Hematopoietic multipotent progenitor cell treated with erythropoietin and hydrocortisone succinate and interleukin-3 and kit ligand, for 8 days (in vitro differentiated cells): ENCODE data around the gene ZC3H7A.
"Not testable (repeated sequence)": the region's sequence is repeated elsewhere in the genome, so short reads cannot be mapped to it uniquely, and the experiment has no call there.

Experiments used
- DNase-seq: peaks from one replicate; pipeline ENCODE4 v3.0.0-alpha.2; 2015

Gene ZC3H7A

DNA sequence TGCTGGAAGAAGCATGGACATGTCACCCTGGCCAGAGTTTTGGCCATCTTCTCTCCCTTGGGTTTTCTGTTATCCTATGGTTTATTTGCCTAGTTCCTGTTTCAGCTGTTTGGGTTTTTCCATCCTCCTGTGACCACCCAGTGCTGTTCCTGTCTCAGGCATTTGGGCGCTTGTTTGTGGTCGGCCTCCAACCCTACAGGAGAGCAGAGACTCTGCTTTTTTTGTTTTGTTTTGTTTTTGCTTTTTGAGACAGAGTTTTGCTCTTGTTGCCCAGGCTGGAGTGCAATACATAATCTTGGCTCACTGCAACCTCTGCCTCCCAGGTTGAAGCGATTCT lies 3.3 kb upstream of the ZC3H7A start:
- no peak for DNase-seq

DNA sequence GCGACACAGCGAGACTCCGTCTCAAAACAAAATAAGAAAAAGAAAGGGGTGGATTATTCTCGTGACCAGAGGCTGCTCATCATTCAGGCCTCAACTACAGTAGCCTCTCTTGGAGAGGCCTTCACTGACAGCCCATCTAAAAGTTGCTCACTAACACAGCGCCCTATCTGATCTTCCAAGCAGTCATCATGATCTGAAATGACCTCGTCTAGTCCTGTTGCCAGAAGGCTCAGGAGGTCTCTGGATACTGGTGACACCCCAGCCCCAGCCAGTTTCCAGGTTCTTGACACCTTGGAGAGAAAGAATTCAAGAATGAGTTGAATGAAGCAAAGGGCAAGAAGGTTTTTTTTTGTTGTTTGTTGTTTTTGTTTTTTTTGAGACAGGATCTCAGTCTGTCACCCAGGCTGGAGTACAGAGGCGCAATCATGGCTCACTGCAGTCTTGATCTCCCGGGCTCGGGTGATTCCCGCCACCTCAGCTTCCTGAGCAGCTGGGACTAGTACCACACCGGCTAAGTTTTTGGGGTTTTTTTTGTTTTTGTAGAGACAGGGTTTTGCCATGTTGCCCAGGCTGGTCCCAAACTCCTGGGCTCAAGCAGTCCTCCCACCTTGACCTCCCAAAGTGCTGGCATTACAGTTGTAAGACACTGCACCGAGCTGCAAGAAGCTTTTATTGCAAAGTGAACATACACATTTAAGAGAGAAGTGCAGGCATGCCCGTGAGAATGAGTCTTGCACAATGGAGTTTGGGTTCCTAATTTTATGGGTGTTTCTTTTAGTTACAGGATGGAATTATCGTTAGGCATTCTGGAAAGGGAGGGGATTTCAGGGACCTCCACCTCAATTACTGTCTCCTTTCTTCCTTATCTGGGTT lies 2.7 kb upstream of the ZC3H7A start:
- peak; percentile 19 for DNase-seq

DNA sequence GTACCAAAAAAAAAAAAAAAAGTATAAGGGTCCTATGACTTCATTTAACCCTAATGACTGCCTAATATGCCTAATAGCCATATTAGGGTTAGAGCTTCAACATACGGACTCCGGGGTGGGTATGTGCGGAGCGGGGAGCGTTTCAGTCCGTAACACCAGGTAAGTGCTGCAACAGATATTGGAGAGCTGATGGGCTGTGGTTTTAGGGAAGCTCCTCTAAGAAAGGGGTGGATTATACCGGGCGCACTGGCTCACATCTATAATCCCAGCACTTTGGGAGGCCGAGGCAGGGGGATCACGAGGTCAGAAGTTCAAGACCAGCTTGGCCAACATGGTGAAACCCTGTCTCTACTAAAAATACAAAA lies 1.9 kb upstream of the ZC3H7A start:
- DNase-seq = no peak

DNA sequence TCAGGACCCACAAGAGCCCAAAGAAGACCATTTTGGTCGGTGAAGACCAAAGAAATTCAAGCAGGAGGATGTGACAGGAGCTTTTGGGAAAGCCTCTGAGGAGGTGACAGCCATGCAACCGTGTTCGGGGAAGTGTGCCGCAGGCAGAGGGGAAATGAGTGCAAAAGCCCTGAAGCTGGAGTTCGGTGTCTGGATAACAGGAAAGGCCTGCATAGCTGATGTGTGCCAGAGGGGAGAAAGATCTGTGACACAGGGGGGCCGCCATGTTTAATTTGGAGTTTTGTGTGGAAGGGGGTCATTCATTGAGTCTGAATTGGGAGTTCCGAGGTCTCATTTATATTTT lies 870 bp upstream of the ZC3H7A start:
- DNase-seq = peak; percentile 14

DNA sequence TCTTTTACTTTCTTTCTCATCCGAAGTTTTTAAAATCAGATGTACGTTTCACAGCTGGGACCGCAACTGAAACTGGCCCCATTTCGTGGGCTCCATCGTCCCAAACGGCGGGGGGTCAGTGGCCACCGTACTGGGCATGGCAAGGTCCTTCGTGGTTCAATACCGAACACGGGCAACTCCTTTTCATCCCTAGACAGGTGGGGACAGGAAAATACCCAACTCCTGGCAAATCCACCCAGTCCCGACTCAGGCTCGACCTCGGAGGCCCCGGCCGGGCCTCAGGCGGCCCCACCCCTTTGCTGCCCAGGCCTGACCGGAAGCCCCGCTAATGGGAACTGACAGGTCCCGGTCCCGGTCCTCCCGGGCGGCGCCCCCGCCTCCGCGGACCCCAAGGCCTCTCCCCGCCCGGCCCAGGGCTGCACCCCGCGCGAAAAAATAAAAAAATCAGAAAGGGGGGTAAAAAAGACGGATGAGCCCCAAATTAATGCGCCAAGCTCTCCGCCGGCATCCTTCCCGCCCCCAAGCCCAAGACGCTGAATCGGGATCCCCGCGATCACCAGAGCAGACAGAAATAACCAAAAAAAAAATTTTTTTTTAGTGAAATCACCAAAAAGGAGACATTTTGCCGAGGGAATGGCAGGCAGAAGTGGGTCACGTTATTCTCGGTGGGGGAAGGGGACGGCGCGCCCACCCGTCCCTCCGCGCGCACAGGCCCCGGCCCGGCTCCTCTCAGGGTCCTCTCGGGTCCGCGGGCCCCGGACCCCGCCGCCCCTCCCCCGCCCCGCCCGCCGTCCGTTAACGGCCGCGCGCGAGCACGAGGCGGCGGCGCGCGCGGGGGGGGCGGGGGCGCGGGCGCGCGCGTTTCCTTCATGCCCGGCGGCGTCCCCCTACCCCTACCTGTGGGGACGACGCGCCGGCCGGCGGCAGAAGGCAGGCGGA lies 562 bp downstream of the ZC3H7A start:
- DNase-seq = peak; percentile 22

DNA sequence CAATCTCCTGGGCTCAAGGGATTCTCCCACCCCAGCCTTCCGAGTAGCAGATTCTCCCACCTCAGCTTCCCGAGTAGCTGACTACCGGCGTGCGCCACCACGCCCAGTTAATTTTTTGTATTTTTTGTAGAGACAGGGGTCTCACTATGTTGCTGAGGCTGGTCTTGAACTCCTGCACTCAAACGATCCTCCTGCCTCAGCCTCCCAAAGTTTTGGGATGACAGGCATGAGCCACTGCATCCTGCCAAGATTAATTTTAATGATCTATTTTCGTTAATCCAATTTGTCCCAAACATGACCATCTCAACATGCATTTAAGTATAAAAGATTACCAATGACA lies 1.2 kb downstream of the ZC3H7A start:
- DNase-seq = no peak

DNA sequence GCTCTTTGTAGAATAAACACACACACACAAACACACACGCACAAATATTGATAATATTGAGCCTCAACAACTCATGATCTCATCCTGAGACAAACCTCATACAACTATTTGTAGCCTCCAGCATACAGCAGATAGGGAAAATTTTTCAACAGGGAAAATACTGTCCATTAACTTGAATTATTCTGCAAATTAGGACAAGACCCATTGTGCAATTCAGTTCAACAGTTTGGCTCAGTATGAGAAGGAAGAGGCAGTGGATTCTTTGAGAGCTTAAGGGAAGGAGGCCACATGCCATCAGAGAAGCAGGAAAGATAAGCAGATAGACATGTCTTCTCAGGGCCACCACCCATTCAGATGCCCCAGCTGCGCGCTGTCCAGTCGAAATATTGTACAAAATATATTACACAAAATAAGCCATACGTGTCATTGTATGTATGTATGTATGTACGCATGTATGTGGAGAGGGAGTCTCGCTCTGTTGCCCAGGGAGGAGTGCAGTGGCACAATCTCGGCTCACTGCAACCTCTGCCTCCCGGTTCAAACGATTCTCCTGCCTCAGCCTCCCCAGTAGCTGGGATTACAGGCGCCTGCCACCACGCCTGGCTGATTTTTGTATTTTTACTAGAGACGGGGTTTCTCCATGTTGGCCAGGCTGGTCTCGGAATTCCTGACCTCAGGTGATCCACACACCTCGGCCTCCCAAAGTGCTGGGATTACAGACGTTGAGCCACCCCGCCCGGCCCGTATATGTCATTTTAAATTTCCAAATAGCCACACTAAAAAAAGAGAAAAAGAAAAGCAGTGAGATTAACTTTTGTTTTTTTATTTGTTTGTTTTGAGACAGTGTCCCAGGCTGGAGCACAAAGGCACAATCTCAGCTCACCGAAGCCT lies 1.8 kb downstream of the ZC3H7A start:
- DNase-seq = peak; percentile 29

DNA sequence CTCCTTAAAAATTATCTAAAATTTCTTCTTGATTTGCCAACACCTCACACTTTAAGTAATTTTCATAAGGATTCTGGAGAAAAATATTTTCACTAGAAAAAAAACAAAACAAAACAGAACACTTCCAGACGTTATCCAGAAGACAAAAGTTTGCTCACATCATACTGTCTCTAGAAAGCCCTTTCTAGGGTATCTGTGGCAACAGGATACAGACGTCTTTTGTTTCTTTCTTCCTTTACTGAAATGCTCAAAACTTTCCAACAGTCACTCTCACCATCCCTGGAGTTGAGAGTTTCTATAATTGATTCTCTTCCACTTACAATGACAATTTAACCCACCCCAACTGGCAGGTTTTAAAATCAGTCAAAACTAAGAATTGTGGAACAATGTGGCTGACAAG lies 2.6 kb downstream of the ZC3H7A start:
- no peak for DNase-seq

DNA sequence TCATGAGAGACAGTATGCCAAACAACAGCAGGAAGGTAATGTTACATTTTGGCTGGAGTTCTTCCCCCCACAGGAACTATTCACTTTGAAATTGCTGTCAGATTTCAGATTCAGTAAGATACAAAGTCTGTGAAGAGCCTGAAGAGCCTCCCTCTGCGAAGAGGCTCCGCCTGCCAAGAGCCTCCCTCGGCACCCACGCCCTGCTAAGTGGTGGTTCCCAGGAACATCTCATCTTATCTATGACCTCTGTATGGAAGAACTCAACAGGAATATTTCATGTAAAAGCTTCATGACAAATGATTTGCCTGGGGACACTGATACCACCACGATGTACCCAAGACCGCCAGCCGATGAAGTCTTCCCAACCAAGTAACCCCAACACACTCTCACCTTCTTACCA lies 3.2 kb downstream of the ZC3H7A start:
- DNase-seq = peak; percentile 37

DNA sequence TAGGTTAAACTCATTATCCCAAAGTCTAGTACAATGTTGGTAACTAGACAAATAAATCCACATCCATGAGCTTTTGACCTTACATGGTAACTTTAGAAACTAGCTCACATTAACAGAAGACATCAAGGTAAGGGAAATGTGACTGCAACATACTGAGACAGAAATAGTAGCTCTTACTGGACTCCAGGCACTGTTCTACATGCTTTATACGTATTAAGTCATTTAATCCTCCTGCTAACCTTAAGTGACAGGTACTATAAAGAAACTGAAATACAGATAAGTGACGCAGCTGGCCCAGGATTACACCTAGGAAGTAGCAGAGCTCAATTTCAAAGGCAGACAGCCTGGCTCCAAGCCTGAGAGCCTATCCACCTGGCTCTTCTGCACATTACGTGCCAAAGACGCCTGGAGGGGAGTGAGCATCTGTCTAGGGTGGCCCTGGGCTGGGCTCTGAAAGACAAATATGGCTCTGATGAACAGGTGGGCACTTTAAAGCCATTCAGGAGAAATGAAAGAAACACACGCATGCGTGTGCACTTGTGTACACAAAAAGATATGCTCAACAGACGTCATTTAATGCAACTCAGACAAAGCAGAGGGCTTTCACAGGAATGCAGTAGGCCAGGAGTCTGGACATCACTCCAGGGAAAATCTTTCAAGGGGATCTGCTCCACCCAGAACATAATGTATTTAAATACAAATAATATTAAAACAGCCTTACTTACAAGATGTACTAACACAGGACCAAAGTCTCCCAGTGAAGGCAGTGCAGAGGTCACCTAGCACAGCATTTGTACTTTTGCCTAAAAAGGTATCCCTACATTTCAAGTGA lies 4.4 kb downstream of the ZC3H7A start:
- DNase-seq = no peak

DNA sequence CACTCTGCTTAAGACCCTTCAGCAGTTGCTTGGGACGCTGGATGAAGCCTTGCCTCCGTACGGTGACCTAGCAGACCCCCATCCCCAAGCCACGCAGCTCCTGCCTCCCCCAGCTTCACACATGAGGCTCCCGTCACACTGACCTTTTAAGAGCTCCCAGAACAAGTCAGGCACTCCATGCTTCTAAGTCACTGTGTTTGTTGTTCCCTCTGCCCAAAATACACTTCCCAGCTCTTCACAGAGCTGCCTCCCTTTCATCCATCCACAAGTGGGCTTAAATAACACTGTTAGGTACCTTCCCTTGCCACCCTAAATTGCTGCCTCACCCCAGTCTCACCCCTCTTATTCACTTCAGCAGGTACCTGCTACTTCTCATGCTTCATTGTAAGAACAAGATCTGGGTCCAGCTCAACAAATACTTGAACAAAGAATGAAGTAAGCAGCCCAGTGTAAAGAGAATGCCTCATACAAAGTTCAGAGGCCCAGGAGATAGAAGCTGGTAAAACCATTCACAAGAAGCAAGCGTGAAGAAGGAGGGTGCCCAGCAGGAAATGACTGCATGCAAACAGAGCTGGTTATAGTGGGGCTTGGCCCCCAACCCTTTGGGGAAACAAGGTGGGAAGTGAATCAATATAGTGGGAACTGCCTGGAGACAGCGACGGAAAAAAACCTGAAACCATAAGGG lies 5.8 kb downstream of the ZC3H7A start:
- no peak for DNase-seq

DNA sequence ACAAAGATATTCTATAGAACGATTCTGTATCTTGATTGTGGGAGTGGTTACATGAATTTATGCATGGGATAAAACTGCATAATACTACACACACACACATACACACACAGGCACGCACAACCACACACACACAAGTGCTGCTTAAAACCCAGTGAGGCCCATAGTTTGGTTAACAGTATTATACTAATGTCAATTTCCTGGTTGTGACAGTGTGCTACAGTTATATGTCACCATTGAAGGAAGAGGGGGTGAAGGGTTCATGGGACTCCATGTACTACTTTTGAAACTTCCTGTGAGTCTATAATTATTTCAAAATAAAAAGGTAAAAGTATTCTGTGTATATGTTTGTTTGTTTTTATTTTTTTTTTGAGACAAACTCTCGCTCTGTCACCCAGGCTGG lies 8.1 kb downstream of the ZC3H7A start:
- no peak for DNase-seq

DNA sequence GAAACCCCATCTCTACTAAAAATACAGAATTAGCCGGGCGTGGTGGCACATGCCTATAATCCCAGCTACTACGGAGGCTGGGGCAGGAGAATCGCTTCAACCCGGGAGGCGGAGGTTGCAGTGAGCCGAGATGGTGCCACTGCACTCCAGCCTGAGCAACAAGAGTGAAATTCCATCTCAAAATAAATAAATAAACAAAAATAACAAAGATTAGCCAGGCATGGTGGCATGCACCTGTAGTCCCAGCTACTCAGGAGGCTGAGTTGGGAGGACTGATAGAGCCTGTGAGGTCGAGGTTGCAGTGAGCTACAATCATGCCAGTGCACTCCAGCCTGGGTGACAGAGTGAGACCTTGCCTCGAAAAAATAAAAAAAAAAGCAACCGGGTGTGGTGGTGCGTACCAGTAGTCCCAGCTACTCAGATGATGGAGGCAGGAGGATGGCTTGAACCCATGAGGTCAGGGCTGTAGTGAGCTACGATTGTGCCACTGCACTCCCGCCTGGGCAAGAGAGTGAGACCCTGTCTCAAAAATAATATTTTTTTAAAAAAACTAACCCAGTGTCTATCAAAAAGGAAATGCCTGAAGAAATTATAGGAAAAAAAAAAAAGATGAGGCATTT lies 12.0 kb downstream of the ZC3H7A start:
- not testable (repeated sequence) for DNase-seq

DNA sequence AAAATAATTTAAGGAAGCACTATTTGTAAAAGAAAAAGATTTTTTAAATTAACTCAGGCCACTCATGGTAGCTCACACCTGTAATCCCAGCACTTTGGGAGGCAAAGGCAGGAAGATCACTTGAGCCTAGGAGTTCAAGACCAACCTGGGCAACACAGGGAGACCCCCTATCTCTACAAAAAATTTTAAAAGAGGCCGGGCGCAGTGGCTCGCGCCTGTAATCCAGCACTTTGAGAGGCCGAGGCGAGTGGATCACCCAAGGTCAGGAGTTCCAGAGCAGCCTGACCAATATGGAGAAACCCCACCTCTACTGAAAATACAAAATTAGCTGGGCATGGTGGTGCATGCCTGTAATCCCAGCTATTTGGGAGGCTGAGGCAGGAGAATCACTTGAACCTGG lies 12.7 kb downstream of the ZC3H7A start:
- DNase-seq = not testable (repeated sequence)

DNA sequence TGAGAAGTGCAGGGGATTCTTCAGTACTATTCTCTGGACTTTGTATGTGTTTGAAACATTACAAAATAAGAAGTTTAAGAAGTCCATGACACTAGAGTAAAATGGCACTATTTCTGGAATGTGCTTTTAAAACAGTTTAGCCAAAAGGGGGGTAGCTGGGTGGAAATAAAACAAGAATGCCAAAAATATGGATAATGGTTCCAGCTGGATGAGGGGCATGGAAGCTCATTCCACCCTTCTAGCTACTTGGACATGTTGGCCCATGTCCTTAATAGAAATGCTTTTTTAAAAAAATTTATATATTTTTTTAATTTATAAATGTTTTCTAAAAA lies 13.1 kb downstream of the ZC3H7A start:
- DNase-seq = no peak

DNA sequence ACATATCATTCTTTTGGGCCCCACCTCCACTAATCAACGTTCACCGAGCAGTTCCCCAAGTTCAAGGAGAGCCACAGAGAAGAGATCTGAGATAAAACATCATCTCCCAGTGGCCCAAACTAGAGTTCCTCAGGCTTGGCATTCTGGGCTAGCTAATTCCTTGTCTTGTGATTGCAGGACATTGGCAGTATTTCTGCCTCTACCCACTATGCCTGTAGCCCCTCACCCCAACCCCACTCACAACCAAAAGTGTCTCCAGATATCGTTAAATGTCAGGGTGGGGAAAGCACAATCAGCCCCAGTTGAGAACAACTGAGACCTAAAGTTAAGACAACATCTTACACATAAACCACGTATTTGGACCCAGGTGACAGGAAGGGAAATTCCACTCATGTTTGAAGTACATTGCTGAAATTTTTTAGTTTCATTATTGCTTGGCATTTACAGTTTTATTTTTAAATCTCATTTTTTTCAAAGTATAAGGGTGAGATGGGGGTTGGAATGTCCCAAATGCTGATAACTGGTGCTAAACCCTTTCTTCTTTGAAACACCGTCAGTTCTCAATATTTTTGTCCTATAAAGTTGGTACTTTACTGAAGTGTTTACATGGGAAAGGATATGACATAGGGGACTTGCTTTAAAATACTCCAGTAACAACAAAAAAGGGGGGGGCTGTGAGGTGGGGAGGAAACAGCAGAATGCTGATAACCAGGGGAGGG lies 13.6 kb downstream of the ZC3H7A start:
- peak; percentile 17 for DNase-seq

DNA sequence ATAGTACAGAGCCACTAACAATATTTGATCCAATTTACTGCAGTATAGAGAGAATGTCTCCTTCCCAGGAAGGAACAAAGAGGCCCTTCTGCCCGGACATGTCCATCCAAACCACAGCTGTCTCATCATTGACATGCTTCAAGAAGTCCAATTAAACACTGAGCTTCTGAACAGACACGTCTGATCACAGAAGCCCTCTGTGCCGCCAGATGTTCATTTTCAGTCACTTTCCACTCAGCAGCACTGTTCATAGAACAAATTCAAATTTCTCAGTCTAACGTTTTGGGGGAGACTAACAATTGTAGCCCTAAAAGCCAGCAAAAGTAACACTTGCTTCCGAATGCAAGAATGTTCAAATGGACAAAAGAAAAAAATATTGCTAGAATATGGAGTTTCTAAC lies 15.3 kb downstream of the ZC3H7A start:
- no peak for DNase-seq

DNA sequence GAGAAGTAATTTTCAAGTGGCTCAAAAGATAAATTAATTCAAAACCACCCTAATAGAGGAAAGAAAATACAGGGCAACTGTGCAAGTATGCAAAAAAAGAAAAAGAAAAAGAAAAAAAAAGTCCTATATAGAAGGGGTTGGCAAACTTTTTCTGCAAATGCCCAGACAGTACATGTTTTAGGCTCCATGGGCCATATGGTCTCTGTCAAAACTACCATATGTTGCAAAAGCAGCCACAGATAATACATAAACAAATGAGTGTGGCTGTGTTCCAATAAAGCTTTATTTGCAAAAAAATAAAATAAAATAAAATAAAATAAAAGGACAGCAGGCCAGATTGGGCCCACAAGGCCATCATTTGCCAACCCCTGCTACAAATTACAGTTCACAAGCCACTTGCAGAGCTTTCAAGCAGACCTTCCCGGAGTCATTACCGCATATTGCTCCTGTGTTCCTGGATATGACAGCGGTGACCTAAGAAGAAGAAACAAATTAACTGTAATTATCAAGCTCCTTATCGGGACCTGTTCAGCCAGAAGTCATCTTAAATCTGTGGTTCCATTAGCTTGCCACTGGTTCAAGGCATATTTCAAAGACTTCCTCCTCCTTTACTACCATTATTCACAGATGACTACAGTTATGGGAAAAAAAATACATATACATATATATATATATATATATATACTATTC lies 15.9 kb downstream of the ZC3H7A start:
- peak; percentile 8 for DNase-seq

DNA sequence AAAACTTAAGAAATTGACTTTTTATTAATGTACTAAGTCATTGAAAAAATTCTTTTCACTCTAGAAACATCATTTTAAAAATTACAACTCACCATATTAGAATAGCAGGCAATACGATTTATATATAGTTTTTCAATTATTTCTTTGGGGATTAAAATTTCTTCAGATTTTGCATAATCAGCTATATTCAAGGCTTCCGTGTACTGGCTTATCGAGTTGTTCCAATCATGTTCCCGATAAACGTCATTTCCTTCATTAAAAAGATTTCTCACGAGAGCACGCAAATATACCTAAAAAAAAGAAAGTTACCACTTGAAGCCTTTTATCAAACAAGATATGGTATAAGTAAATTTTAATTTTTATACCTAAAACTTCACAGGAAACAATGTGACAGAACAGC lies 18.0 kb downstream of the ZC3H7A start:
- DNase-seq = no peak

DNA sequence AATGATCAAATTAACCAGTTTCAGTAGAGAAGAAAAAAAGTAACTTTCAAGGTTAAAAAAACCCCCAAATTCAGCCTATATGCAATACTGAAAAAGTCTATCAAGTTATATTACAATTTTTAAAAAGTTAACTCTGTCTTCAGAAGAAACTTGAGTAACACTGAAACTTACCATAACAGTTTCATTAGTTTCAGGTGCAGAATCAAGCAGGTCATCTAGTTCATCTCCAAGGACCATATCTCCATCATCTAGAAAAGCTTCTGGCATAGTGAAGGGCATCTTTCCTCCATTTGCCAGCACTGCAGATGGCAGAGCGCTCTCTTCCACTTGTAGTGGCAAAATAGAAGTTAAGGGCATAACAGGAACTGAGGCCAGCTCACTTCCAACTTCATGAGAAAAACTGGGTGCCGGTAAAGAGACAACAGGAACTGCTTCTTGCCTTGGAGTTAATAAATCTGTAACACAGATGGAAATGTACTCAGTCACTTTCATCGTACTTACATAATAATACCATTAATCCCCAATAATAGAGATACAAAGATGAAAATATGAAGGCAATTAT lies 22.9 kb downstream of the ZC3H7A start:
- no peak for DNase-seq
